GM20000 (cell line): Measurements from ENCODE around the gene TSPAN13.

Experiments used
- DNase-seq: peaks from one replicate; pipeline ENCODE4 v3.0.0; 2012; ENCODE audit warnings: low spot score
- TF ChIP-seq, protein P1 (sequence below): IDR thresholded peaks from 2 replicates; pipeline ENCODE4 v1.5.1; 2012; ENCODE audit warnings: mild to moderate bottlenecking, control low read depth; ENCODE audit errors: extremely low read depth, missing control alignments

The TSPAN13 gene

DNA sequence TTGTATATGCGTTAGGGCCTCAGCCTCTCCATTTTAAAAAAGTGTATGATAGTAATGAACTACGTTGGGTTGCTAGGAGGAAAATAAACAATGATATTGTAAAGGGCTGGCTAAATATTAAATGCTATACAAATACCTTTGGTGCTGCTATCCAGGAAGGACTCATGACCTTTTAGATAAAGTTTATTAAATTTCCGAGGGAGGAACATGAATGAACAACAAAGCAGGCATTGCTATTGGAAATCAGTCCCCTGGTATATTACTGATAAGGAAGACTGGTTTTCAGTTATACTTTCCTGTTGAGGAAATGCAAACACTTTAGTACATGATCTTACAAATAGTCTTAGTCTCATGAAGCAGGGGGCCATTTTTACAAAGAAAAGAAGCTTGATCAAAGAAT, 68.5 kb downstream of the TSPAN13 start:
- TF ChIP-seq, protein P1, sequence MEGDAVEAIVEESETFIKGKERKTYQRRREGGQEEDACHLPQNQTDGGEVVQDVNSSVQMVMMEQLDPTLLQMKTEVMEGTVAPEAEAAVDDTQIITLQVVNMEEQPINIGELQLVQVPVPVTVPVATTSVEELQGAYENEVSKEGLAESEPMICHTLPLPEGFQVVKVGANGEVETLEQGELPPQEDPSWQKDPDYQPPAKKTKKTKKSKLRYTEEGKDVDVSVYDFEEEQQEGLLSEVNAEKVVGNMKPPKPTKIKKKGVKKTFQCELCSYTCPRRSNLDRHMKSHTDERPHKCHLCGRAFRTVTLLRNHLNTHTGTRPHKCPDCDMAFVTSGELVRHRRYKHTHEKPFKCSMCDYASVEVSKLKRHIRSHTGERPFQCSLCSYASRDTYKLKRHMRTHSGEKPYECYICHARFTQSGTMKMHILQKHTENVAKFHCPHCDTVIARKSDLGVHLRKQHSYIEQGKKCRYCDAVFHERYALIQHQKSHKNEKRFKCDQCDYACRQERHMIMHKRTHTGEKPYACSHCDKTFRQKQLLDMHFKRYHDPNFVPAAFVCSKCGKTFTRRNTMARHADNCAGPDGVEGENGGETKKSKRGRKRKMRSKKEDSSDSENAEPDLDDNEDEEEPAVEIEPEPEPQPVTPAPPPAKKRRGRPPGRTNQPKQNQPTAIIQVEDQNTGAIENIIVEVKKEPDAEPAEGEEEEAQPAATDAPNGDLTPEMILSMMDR, result no peak
- no peak for DNase-seq

DNA sequence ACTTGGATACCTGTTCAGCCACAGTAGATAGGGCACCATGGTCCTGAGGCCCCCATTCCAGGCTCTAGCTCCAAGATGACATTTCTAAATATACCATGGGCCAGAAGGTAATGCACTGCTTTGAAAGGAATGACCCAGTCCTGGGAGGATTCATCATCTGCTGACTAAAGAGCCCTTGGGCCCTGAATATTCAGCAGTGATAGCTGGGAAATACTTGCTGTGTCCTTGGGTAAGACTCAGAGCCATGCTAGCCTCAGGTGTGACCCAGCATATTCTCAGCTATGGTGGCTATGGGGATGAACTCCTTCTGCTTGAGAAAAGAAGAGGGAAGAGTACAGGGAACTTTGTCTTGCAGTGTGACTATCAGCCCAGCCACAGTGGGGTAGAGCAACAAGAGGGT, 72.5 kb downstream of the TSPAN13 start:
- TF ChIP-seq, protein P1, result no peak
- no peak for DNase-seq

DNA sequence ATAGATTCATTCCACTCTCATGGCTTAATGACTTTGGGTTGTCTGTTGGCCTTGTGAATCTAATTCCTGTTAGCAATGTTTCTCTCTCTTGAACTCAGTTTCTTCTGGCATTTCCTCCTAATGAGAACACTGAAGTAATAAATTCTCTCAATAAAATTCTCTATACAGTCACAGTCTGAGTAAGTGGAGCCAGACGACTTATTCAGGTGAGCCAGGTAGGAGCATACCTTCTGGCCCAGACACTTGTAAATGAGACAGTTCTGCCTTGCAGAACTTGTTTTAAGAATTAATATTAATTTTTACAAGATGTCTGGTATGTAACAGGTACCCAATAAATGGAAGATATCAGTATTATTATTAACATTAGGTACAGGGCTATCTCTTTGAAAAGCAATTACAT, 79.8 kb downstream of the TSPAN13 start:
- TF ChIP-seq, protein P1, result no peak
- DNase-seq, result no peak
